Left lung (tissue), 10 donors: ENCODE data around the gene TMC5. TPM values are rescaled to one million over a fixed set of nuclear protein-coding genes. Genes with fewer than 3 reads are reported as not detected.

ENCODE experiments used
- ATAC-seq: fragments of 200-7000 bp; cut with Tn5 transposase; one replicate; pipeline ENCODE4 v1.9.1; 2020; ENCODE audit warnings: moderate library complexity
- DNase-seq, 4 donors: peaks; one replicate each; pipeline ENCODE4 v3.0.0-alpha.2; 2013 to 2020
- H3K27ac ChIP-seq, 2 donors: fragments of 200-600 bp; sonication (generic) in 1 of 2; one replicate each; pipeline versions ENCODE4 v1.5.0 to v1.8.0; 2020 to 2021
- H3K27me3 ChIP-seq, 2 donors: fragments of 200-600 bp; sonication (generic) in 1 of 2; one replicate each; pipeline versions ENCODE4 v1.5.0 to v1.8.0; 2020 to 2021
- H3K36me3 ChIP-seq, 2 donors: fragments of 200-600 bp; sonication (generic) in 1 of 2; one replicate each; pipeline versions ENCODE4 v1.5.0 to v1.8.0; 2020 to 2021
- H3K4me1 ChIP-seq, 2 donors: fragments of 200-600 bp; one replicate each; pipeline ENCODE4 v1.8.0; 2021
- H3K4me3 ChIP-seq, 2 donors: fragments of 200-600 bp; sonication (generic) in 1 of 2; one replicate each; pipeline versions ENCODE4 v1.5.0 to v1.8.0; 2020 to 2021; ENCODE audit warnings: mild to moderate bottlenecking in 1 of 2
- H3K9me3 ChIP-seq, 2 donors: fragments of 200-600 bp; sonication (generic) in 1 of 2; one replicate each; pipeline versions ENCODE4 v1.5.0 to v1.8.0; 2020 to 2021
- intact Hi-C, 2 donors: fragments of 100-400 bp; cut with DNase I; formaldehyde crosslinking; loops; one replicate each; pipeline versions ENCODE4 v1.11.2 to v1.14.2; 2022
- polyA plus RNA-seq, 6 donors: library from polyadenylated mRNA; unstranded; fragments of 120-200 nt; gene quantifications; one replicate each; pipeline ENCODE4 v1.2.1, GENCODE V29; 2013; ENCODE audit not compliant: insufficient read length in 6 of 6
- total RNA-seq, 2 donors: library from RNA; stranded (reverse); fragmentation: NEBNext Ultra II Directional; extraction: Animal tissue kit (Norgen Biotek cat#: 25700); gene quantifications; one replicate each; pipeline ENCODE4 v1.2.1, GENCODE V29; 2021
- TF ChIP-seq, protein P1 (sequence below), 2 donors: fragments of 200-600 bp; sonication (generic) in 1 of 2; IDR thresholded peaks; one replicate each; pipeline versions ENCODE4 v1.5.0 to v1.8.0; 2021; ENCODE audit warnings: antibody characterized with exemption in 2 of 2
- donor health status: DM: no; HTN: yes; CAD: no.
- donor health status: DM: no; HTN: no; CAD: no.

The TMC5 gene
- total and polyA plus RNA-seq, 8 donors, result 4.1 to 105 (median 8.4) TPM

DNA sequence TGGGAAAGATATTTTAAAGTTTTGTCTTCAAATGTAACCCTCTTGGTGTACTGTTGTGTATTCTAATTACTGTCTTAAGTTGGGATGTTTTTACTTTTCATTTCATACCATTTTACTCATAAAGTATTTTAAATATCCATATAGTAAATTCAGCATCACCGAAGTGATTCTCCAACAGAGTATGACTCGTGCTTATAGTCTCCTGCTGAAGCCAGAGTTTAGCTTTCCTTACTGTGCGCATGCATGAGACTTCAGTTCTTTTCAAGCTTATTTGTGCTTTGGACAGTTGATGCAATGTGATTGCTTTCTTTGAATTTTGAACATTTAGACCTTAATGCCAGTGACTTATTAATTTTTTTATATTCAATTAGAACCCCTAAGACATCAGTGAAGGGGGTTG, 130.5 kb downstream of the TMC5 start:
- ATAC-seq (no peak), DNase-seq (no peak)
- no peak overlapping the region for H3K4me3 ChIP-seq
- TF ChIP-seq, protein P1, sequence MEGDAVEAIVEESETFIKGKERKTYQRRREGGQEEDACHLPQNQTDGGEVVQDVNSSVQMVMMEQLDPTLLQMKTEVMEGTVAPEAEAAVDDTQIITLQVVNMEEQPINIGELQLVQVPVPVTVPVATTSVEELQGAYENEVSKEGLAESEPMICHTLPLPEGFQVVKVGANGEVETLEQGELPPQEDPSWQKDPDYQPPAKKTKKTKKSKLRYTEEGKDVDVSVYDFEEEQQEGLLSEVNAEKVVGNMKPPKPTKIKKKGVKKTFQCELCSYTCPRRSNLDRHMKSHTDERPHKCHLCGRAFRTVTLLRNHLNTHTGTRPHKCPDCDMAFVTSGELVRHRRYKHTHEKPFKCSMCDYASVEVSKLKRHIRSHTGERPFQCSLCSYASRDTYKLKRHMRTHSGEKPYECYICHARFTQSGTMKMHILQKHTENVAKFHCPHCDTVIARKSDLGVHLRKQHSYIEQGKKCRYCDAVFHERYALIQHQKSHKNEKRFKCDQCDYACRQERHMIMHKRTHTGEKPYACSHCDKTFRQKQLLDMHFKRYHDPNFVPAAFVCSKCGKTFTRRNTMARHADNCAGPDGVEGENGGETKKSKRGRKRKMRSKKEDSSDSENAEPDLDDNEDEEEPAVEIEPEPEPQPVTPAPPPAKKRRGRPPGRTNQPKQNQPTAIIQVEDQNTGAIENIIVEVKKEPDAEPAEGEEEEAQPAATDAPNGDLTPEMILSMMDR (IDR thresholded peaks at IDR 0.05), result no peak
- H3K4me1 ChIP-seq, result no peaks in the 10 kb centered on the region
- no peaks in the 10 kb centered on the region for H3K27me3 ChIP-seq
- H3K36me3 ChIP-seq, result peaks cover 0 to 56% of the 10 kb centered on the region in 2 donors
- no peak overlapping the region for H3K27ac ChIP-seq
- no peaks in the 10 kb centered on the region for H3K9me3 ChIP-seq
- intact Hi-C loops, result no loop called here

Other genes starting within 250 kb of the TMC5 start
- 10 to 100 TPM; 12.3 to 26.3 TPM for gene SYT17, start 249.6 kb upstream of the TMC5 start, total RNA-seq
- gene SYT17, start 249.6 kb upstream of the TMC5 start, polyA plus RNA-seq, result 10 to 100 TPM; 13.4 to 20.7 (median 15.2) TPM
- under 1 TPM; 0.39 to 0.44 TPM for gene CLEC19A, start 132.2 kb upstream of the TMC5 start, total RNA-seq
- under 1 TPM; 0.18 to 0.99 (median 0.67) TPM for gene CLEC19A, start 132.2 kb upstream of the TMC5 start, polyA plus RNA-seq
- gene GDE1, start 104.2 kb downstream of the TMC5 start, total RNA-seq, result 100 to 1,000 TPM in 1 of 2 donors, 10 to 100 TPM in 1; 84.6 to 111 TPM
- gene GDE1, start 104.2 kb downstream of the TMC5 start, polyA plus RNA-seq, result 10 to 100 TPM; 63.9 to 89.9 (median 79.5) TPM
- gene CCP110, start 106.1 kb downstream of the TMC5 start, total RNA-seq, result 10 to 100 TPM; 22.3 to 23.6 TPM
- 10 to 100 TPM; 47.1 to 60.7 (median 51.6) TPM for gene CCP110, start 106.1 kb downstream of the TMC5 start, polyA plus RNA-seq
- gene VPS35L, start 137.8 kb downstream of the TMC5 start, total RNA-seq, result 10 to 100 TPM; 57.3 to 70.2 TPM
- gene VPS35L, start 137.8 kb downstream of the TMC5 start, polyA plus RNA-seq, result 10 to 100 TPM; 54.8 to 66.1 (median 57.7) TPM